RKO (cell line): ENCODE results near the gene CDK5.

Experiments
- DNase-seq: peaks from one replicate; pipeline ENCODE4 v3.0.0-alpha.2; 2016; ENCODE audit warnings: low spot score

The CDK5 gene

GRCh38 chr7:151073990-151074389 lies 16.3 kb upstream of the CDK5 start:
- DNase-seq = no peak

GRCh38 chr7:151071032-151071866 lies 13.6 kb upstream of the CDK5 start:
- DNase-seq = no peak

- DNase-seq = no peak
Measured at GRCh38 chr7:151070574-151070960, 12.9 kb upstream of the CDK5 start.

- no peak for DNase-seq
Measured at GRCh38 chr7:151069841-151070573, 12.3 kb upstream of the CDK5 start.

GRCh38 chr7:151068069-151068773 lies 10.5 kb upstream of the CDK5 start:
- no peak for DNase-seq

- DNase-seq = no peak
Measured at GRCh38 chr7:151066273-151066974, 8.7 kb upstream of the CDK5 start.

- DNase-seq = no peak
Measured at GRCh38 chr7:151065516-151065915, 7.8 kb upstream of the CDK5 start.

- DNase-seq = no peak
Measured at GRCh38 chr7:151064993-151065392, 7.3 kb upstream of the CDK5 start.

- DNase-seq = no peak
Measured at GRCh38 chr7:151064454-151064853, 6.8 kb upstream of the CDK5 start.

GRCh38 chr7:151063212-151063561 lies 5.5 kb upstream of the CDK5 start:
- DNase-seq = peak; percentile 53

- DNase-seq = peak; percentile 95
Measured at GRCh38 chr7:151062399-151063211, 4.9 kb upstream of the CDK5 start.

- DNase-seq = no peak
Measured at GRCh38 chr7:151062111-151062398, 4.4 kb upstream of the CDK5 start.

- peak; percentile 57 for DNase-seq
Measured at GRCh38 chr7:151061213-151062110, 3.8 kb upstream of the CDK5 start.

- DNase-seq = peak; percentile 89
Measured at GRCh38 chr7:151060416-151061212, 2.9 kb upstream of the CDK5 start.

- no peak for DNase-seq
Measured at GRCh38 chr7:151060113-151060415, 2.4 kb upstream of the CDK5 start.

GRCh38 chr7:151059367-151060112 lies 1.8 kb upstream of the CDK5 start, which contains the start of gene SLC4A2:
SLC4A2 (plus strand) TSS chr7:151059589; CDS start chr7:151061988, 2,399 bp downstream.
- peak; percentile 84 for DNase-seq

GRCh38 chr7:151058781-151059366 lies 1.2 kb upstream of the CDK5 start:
- peak; percentile 69 for DNase-seq

GRCh38 chr7:151057989-151058780 lies 488 bp upstream of the CDK5 start:
- peak; percentile 100 for DNase-seq
